GM23338 (cell line): ENCODE data around the gene ALDH16A1.

Experiments used
- POLR2AphosphoS5 ChIP-seq: IDR thresholded peaks from 2 replicates; pipeline ENCODE4 v1.6.1; 2016; ENCODE audit warnings: antibody characterized with exemption, low read depth
- TF ChIP-seq, protein P1 (sequence below), 2 experiments: fragments of 200-600 bp in 1 of 2; sonication (generic) in 1 of 2; conservative IDR thresholded peaks; 2 replicates each; pipeline versions ENCODE4 v1.5.1 to v1.6.1; 2016 to 2017; ENCODE audit warnings: antibody characterized with exemption in 2 of 2, low read depth in 2 of 2, mild to moderate bottlenecking in 2 of 2, moderate library complexity in 1 of 2

DNA sequence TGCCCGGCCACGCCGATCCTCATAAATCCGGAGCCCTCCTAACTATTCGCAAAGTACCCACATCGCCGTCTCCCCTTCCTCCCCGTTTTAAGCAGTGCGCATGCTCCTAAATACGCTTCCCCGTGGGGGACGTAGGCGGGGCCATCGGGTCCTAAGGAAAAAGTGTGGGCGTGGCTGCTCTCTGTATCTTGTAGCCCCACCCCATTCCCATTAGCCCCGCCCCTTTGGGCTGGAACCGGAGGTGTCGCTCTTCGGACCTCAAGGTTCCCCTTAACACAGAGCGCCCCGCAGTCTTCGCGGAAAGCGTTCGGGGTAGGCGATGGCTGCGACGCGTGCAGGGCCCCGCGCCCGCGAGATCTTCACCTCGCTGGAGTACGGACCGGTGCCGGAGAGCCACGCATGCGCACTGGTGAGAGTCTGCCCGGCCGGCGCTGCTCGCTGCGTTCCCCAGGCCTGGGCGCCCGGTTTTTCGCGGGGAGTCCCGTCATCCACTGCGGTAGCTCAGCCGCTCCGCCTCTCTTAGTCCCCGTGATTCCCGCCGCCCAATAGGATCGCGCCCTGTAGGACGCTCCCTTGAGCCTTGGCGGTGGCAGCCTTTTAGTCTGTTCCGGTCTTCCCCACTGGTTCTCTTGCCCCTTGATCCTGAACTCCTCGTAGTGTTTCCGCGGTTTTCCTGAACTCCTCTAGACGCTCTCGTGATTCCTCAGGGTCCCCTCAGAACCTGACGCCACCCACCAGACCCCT, at the start of gene ALDH16A1:
- TF ChIP-seq, protein P1, sequence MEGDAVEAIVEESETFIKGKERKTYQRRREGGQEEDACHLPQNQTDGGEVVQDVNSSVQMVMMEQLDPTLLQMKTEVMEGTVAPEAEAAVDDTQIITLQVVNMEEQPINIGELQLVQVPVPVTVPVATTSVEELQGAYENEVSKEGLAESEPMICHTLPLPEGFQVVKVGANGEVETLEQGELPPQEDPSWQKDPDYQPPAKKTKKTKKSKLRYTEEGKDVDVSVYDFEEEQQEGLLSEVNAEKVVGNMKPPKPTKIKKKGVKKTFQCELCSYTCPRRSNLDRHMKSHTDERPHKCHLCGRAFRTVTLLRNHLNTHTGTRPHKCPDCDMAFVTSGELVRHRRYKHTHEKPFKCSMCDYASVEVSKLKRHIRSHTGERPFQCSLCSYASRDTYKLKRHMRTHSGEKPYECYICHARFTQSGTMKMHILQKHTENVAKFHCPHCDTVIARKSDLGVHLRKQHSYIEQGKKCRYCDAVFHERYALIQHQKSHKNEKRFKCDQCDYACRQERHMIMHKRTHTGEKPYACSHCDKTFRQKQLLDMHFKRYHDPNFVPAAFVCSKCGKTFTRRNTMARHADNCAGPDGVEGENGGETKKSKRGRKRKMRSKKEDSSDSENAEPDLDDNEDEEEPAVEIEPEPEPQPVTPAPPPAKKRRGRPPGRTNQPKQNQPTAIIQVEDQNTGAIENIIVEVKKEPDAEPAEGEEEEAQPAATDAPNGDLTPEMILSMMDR (conservative IDR thresholded peaks at IDR 0.05; ENCODE audit: low read depth in 2 of 2) = no peak
- TF ChIP-seq POLR2AphosphoS5 = peak; percentile 90
